ENCODE measurements around the gene WHRN. TPM values are rescaled to one million over a fixed set of nuclear protein-coding genes. Genes with fewer than 3 reads are reported as not detected.

The WHRN gene
- polyA plus RNA-seq, 1 donor from 2014 or later, result 2.5 TPM

GRCh38 chr9:114445616-114446015 lies 59.7 kb downstream of the WHRN start:
- H4K20me1 ChIP-seq (ENCODE audit: insufficient read depth), result no peaks in the 10 kb centered on the region
- no peaks in the 10 kb centered on the region for H3K9me3 ChIP-seq (ENCODE audit: low read length)
- H3K36me3 ChIP-seq (ENCODE audit: insufficient read depth, low read length), result no peaks in the 10 kb centered on the region
- no peak overlapping the region for H3K27ac ChIP-seq (ENCODE audit: low read length)
- H3K9ac ChIP-seq (ENCODE audit: low read length), result no peak overlapping the region
- H3K4me2 ChIP-seq (ENCODE audit: low read length), result no peak overlapping the region
- H3K79me2 ChIP-seq (replicated peaks; ENCODE audit: insufficient read depth, low read length), result no peaks in the 10 kb centered on the region
- no peak overlapping the region for H3K4me3 ChIP-seq (ENCODE audit: low read length)
- H3K27me3 ChIP-seq (ENCODE audit: insufficient read depth, low read depth, low read length), result no peaks in the 10 kb centered on the region
- no peak for TF ChIP-seq POLR2AphosphoS5 (IDR thresholded peaks at IDR 0.05)
- H3F3A ChIP-seq (ENCODE audit: insufficient read depth, low read length, poor library complexity, severe bottlenecking), result no peaks in the 10 kb centered on the region
- no peak overlapping the region for H2AFZ ChIP-seq (ENCODE audit: low read depth, low read length)
- H3K9me2 ChIP-seq (ENCODE audit: insufficient read depth, low read length), result no peaks in the 10 kb centered on the region

- H2AFZ ChIP-seq (ENCODE audit: low read depth, low read length), result no peak overlapping the region
- no peaks in the 10 kb centered on the region for H3K9me3 ChIP-seq (ENCODE audit: low read length)
- H4K20me1 ChIP-seq (ENCODE audit: insufficient read depth), result no peaks in the 10 kb centered on the region
- no peak overlapping the region for H3K4me3 ChIP-seq (ENCODE audit: low read length)
- no peaks in the 10 kb centered on the region for H3K27me3 ChIP-seq (ENCODE audit: insufficient read depth, low read depth, low read length)
- H3K36me3 ChIP-seq (ENCODE audit: insufficient read depth, low read length), result no peaks in the 10 kb centered on the region
- no peak overlapping the region for H3K4me2 ChIP-seq (ENCODE audit: low read length)
- no peaks in the 10 kb centered on the region for H3K79me2 ChIP-seq (replicated peaks; ENCODE audit: insufficient read depth, low read length)
- no peaks in the 10 kb centered on the region for H3F3A ChIP-seq (ENCODE audit: insufficient read depth, low read length, poor library complexity, severe bottlenecking)
- no peak overlapping the region for H3K27ac ChIP-seq (ENCODE audit: low read length)
- no peak overlapping the region for H3K9ac ChIP-seq (ENCODE audit: low read length)
- TF ChIP-seq, protein P1, sequence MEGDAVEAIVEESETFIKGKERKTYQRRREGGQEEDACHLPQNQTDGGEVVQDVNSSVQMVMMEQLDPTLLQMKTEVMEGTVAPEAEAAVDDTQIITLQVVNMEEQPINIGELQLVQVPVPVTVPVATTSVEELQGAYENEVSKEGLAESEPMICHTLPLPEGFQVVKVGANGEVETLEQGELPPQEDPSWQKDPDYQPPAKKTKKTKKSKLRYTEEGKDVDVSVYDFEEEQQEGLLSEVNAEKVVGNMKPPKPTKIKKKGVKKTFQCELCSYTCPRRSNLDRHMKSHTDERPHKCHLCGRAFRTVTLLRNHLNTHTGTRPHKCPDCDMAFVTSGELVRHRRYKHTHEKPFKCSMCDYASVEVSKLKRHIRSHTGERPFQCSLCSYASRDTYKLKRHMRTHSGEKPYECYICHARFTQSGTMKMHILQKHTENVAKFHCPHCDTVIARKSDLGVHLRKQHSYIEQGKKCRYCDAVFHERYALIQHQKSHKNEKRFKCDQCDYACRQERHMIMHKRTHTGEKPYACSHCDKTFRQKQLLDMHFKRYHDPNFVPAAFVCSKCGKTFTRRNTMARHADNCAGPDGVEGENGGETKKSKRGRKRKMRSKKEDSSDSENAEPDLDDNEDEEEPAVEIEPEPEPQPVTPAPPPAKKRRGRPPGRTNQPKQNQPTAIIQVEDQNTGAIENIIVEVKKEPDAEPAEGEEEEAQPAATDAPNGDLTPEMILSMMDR (IDR thresholded peaks at IDR 0.05; ENCODE audit: poor library complexity, severe bottlenecking), result no peak
- TF ChIP-seq TAF1 (IDR thresholded peaks at IDR 0.05; ENCODE audit: low read depth) (no peak), REST (IDR thresholded peaks at IDR 0.05; ENCODE audit: borderline replicate concordance) (no peak), EP300 (conservative IDR thresholded peaks at IDR 0.05; ENCODE audit: poor library complexity, severe bottlenecking) (no peak), SMC3 (conservative IDR thresholded peaks at IDR 0.05; ENCODE audit: poor library complexity) (no peak), RAD21 (conservative IDR thresholded peaks at IDR 0.05) (no peak), POLR2AphosphoS5 (IDR thresholded peaks at IDR 0.05) (no peak), EZH2 (IDR thresholded peaks at IDR 0.05; ENCODE audit: borderline replicate concordance, insufficient read depth, low read length, poor library complexity, severe bottlenecking) (no peak), MXI1 (conservative IDR thresholded peaks at IDR 0.05; ENCODE audit: poor library complexity, severe bottlenecking) (no peak)
- no peaks in the 10 kb centered on the region for H3K9me2 ChIP-seq (ENCODE audit: insufficient read depth, low read length)
Observed at GRCh38 chr9:114442022-114442421, 63.3 kb downstream of the WHRN start.

DNA sequence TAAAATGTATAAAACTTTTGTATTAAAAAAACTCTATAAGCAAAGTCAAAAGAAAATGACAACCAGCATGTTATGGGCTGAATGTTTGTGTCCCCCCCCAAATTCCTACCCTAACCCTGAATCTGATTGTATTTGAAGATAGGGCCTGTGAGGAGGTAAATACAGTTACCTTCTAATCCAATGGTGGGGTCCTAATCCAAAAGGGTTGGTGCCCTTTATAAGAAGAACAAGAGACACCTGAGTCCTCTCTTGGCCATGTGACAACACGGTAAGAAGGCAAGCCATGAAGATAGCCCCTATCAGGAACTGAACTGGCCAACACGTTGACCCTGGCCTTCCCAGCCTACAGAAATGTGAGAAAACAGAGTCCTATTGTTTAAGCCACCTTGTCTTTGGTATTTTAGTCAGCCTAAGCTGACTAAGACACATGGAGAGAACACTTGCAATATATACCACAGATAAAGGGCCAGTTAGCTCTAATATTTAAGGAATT lies 67.8 kb downstream of the WHRN start:
- Histone ChIP-seq H3F3A (ENCODE audit: insufficient read depth, low read length, poor library complexity, severe bottlenecking) (no peaks in the 10 kb centered on the region), H3K9me3 (ENCODE audit: low read length) (no peaks in the 10 kb centered on the region), H3K27ac (ENCODE audit: low read length) (no peak overlapping the region), H3K36me3 (ENCODE audit: insufficient read depth, low read length) (no peaks in the 10 kb centered on the region), H3K4me3 (ENCODE audit: low read length) (no peak overlapping the region), H3K9me2 (ENCODE audit: insufficient read depth, low read length) (no peaks in the 10 kb centered on the region), H4K20me1 (ENCODE audit: insufficient read depth) (no peaks in the 10 kb centered on the region), H3K9ac (ENCODE audit: low read length) (no peak overlapping the region), H2AFZ (ENCODE audit: low read depth, low read length) (no peak overlapping the region), H3K4me2 (ENCODE audit: low read length) (no peak overlapping the region), H3K27me3 (ENCODE audit: insufficient read depth, low read depth, low read length) (no peaks in the 10 kb centered on the region), H3K79me2 (replicated peaks; ENCODE audit: insufficient read depth, low read length) (no peaks in the 10 kb centered on the region)
- no peak for TF ChIP-seq EP300 (conservative IDR thresholded peaks at IDR 0.05; ENCODE audit: poor library complexity, severe bottlenecking)

Data from neural cell (in vitro differentiated cells).